Measurements from ENCODE around the gene ARSA. TPM values are rescaled to one million over a fixed set of nuclear protein-coding genes. Genes with fewer than 3 reads are reported as not detected.

The ARSA gene
- total and polyA plus RNA-seq, 2 donors (not counting 3 experiments of a cell fraction or from before 2014, with no cell fraction given), result 22.3 to 33.6 TPM

DNA sequence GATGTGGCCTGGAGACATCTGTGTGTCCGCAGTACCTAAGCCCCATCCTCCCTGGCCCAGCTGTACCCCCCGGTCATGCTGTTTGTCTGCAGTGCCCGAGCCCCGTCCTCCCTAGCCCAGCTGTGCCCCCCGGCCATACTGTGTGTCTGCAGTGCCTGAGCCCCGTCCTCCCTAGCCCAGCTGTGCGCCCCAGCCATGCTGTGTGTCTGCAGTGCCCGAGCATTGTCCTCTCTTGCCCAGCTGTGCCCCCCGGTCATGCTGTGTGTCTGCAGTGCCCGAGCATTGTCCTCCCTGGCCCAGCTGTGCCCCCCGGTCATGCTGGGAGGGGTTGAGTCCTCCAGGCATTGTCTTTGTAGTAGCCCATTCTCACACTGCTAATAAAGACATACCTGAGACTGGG lies 7.6 kb upstream of the ARSA start:
- H3K9me1 ChIP-seq (replicated peaks; ENCODE audit: control insufficient read depth, extremely low read depth, insufficient read depth, low read length), result no peaks in the 10 kb centered on the region
- H3K4me3 ChIP-seq (replicated peaks in 1 of 3; ENCODE audit: insufficient read depth in 1 of 3, low read depth in 1 of 3, low read length in 3 of 3), result no peak overlapping the region
- H3K9me3 ChIP-seq (replicated peaks; ENCODE audit: control insufficient read depth, insufficient read depth, low read length), result no peaks in the 10 kb centered on the region
- dilution Hi-C loops (cut with MboI; ENCODE audit: extremely low pct_ligation_motif_present, low sequenced_read_pairs) (no loop called here), intact Hi-C loops (cut with micrococcal nuclease) (no loop called here)
- FAIRE-seq (no peak), DNase-seq (ENCODE audit: low read depth, low spot score) (no peak)
- ChIA-PET POLR2A (no interaction called here), CTCF (no interaction called here)
- H3K79me2 ChIP-seq (ENCODE audit: control insufficient read depth, insufficient read depth, low read length), result no peaks in the 10 kb centered on the region
- no TSS peak for BruUV-seq (replicated peaks)
- H3K36me3 ChIP-seq (ENCODE audit: control insufficient read depth in 2 of 2, extremely low read depth in 1 of 2, insufficient read depth in 2 of 2, low read length in 2 of 2), result no peaks in the 10 kb centered on the region
- H3K27me3 ChIP-seq (ENCODE audit: control insufficient read depth in 2 of 2, insufficient read depth in 2 of 2, low read length in 2 of 2), result no peaks in the 10 kb centered on the region
- no peak overlapping the region for H3K27ac ChIP-seq (ENCODE audit: insufficient read depth, low read depth, low read length)
- no peak overlapping the region for H2AFZ ChIP-seq (ENCODE audit: low read depth, low read length)
- H3K4me2 ChIP-seq (ENCODE audit: insufficient read depth, low read length), result no peak overlapping the region
- H3K9ac ChIP-seq (replicated peaks; ENCODE audit: extremely low read depth, insufficient read depth, low read length), result no peak overlapping the region
- no peak for TF ChIP-seq MAX (IDR thresholded peaks at IDR 0.05; ENCODE audit: insufficient read depth, insufficient read length)
- TF ChIP-seq JUN (IDR thresholded peaks at IDR 0.05; ENCODE audit: borderline replicate concordance, insufficient read depth, insufficient read length, low read depth), result no peak
- TF ChIP-seq EZH2 (IDR thresholded peaks at IDR 0.05; ENCODE audit: borderline replicate concordance, low read depth, low read length, severe bottlenecking), result no peak
- TF ChIP-seq FOS (IDR thresholded peaks at IDR 0.05; ENCODE audit: borderline replicate concordance, insufficient read depth, low read length), result no peak
- TF ChIP-seq POLR2AphosphoS5 (IDR thresholded peaks at IDR 0.05; ENCODE audit: insufficient read depth, low read depth, low read length), result no peak
- H3K4me1 ChIP-seq (ENCODE audit: control insufficient read depth, extremely low read depth, insufficient read depth, low read length), result no peaks in the 10 kb centered on the region
- no peaks in the 10 kb centered on the region for H4K20me1 ChIP-seq (replicated peaks; ENCODE audit: control insufficient read depth, extremely low read depth, insufficient read depth, low read length)

- H3K9me3 ChIP-seq (replicated peaks; ENCODE audit: control insufficient read depth, insufficient read depth, low read length), result no peaks in the 10 kb centered on the region
- no peak overlapping the region for H3K9ac ChIP-seq (replicated peaks; ENCODE audit: extremely low read depth, insufficient read depth, low read length)
- H4K20me1 ChIP-seq (replicated peaks; ENCODE audit: control insufficient read depth, extremely low read depth, insufficient read depth, low read length), result no peaks in the 10 kb centered on the region
- H2AFZ ChIP-seq (ENCODE audit: low read depth, low read length), result no peak overlapping the region
- no peaks in the 10 kb centered on the region for H3K79me2 ChIP-seq (ENCODE audit: control insufficient read depth, insufficient read depth, low read length)
- ChIA-PET POLR2A (no interaction called here), CTCF (interaction anchor here (1.2 to 1.7 kb wide), 2 partner anchors 8 to 12 kb away, joined by 8 read pairs; no protein-coding TSS in a partner anchor)
- H3K27me3 ChIP-seq (ENCODE audit: control insufficient read depth in 2 of 2, insufficient read depth in 2 of 2, low read length in 2 of 2), result no peaks in the 10 kb centered on the region
- intact Hi-C loops (cut with micrococcal nuclease) (no loop called here), dilution Hi-C loops (cut with MboI; ENCODE audit: extremely low pct_ligation_motif_present, low sequenced_read_pairs) (no loop called here)
- H3K4me1 ChIP-seq (ENCODE audit: control insufficient read depth, extremely low read depth, insufficient read depth, low read length), result peaks cover 3% of the 10 kb centered on the region
- DNase-seq (ENCODE audit: low read depth, low spot score), result no peak
- no TSS peak for BruUV-seq (replicated peaks)
- no peaks in the 10 kb centered on the region for H3K9me1 ChIP-seq (replicated peaks; ENCODE audit: control insufficient read depth, extremely low read depth, insufficient read depth, low read length)
- no peak overlapping the region for H3K27ac ChIP-seq (ENCODE audit: insufficient read depth, low read depth, low read length)
- no peak overlapping the region for H3K4me3 ChIP-seq (replicated peaks in 1 of 3; ENCODE audit: insufficient read depth in 1 of 3, low read depth in 1 of 3, low read length in 3 of 3)
- no peak overlapping the region for H3K4me2 ChIP-seq (ENCODE audit: insufficient read depth, low read length)
- no peak for TF ChIP-seq JUN (IDR thresholded peaks at IDR 0.05; ENCODE audit: borderline replicate concordance, insufficient read depth, insufficient read length, low read depth)
- TF ChIP-seq GATA2 (IDR thresholded peaks at IDR 0.05; ENCODE audit: insufficient read depth, insufficient read length, low read depth, low read length), result no peak
- no peak for TF ChIP-seq MYC (IDR thresholded peaks at IDR 0.05; ENCODE audit: low read depth, low read length)
- TF ChIP-seq MAX (IDR thresholded peaks at IDR 0.05; ENCODE audit: insufficient read depth, insufficient read length), result no peak
- TF ChIP-seq POLR2AphosphoS5 (IDR thresholded peaks at IDR 0.05; ENCODE audit: insufficient read depth, low read depth, low read length), result no peak
- TF ChIP-seq CTCF (IDR thresholded peaks at IDR 0.05; ENCODE audit: extremely low read depth in 1 of 2, insufficient read depth in 1 of 2, low read depth in 1 of 2, low read length in 2 of 2), result no peak
- no peak for TF ChIP-seq EZH2 (IDR thresholded peaks at IDR 0.05; ENCODE audit: borderline replicate concordance, low read depth, low read length, severe bottlenecking)
- no peak for TF ChIP-seq POLR2A (IDR thresholded peaks at IDR 0.05; ENCODE audit: low read depth, low read length)
- no peak for TF ChIP-seq FOS (IDR thresholded peaks at IDR 0.05; ENCODE audit: borderline replicate concordance, insufficient read depth, low read length)
- FAIRE-seq, result no peak
- H3K36me3 ChIP-seq (ENCODE audit: control insufficient read depth in 2 of 2, extremely low read depth in 1 of 2, insufficient read depth in 2 of 2, low read length in 2 of 2), result no peaks in the 10 kb centered on the region
Observed at GRCh38 chr22:50633771-50634170, 5.8 kb upstream of the ARSA start.
